ENCODE measurements around the gene S100B.

Gene S100B

DNA sequence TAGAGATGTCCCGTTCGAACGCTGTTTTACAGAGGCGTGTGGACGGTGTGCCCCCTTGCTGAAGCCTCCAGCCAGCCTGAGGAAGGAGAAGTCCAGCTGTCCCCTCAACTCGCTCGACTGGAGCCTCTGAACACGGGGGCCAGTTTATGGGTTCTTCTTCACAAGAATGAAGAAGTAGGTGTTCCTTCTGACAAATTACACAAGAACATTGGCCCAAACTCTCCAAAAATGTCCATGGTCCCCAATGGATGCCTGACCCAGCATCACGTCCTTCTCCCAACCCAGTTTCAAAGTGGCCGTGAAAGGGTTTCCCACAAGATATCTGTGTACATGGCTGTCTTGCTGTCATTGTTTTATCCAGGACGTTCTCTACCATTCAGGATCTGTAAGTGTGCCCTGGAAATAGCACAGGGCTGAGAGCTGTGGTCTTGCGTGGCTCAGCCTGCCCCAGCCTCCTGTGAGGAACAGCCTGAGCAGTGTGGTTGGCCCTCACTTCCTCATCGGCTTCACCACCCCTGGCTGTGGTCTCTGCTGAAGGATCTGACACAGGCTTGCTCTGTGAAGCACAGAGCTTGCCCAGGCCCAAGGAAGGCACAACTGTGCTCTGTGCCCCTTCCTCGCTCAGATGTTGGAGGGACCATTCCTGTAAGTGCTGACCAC is 1.0 kb upstream of the S100B start:
- no peak for DNase-seq (ENCODE audit: low read depth)
- TF ChIP-seq, protein P1, sequence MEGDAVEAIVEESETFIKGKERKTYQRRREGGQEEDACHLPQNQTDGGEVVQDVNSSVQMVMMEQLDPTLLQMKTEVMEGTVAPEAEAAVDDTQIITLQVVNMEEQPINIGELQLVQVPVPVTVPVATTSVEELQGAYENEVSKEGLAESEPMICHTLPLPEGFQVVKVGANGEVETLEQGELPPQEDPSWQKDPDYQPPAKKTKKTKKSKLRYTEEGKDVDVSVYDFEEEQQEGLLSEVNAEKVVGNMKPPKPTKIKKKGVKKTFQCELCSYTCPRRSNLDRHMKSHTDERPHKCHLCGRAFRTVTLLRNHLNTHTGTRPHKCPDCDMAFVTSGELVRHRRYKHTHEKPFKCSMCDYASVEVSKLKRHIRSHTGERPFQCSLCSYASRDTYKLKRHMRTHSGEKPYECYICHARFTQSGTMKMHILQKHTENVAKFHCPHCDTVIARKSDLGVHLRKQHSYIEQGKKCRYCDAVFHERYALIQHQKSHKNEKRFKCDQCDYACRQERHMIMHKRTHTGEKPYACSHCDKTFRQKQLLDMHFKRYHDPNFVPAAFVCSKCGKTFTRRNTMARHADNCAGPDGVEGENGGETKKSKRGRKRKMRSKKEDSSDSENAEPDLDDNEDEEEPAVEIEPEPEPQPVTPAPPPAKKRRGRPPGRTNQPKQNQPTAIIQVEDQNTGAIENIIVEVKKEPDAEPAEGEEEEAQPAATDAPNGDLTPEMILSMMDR (IDR thresholded peaks at IDR 0.05; ENCODE audit: control insufficient read depth, insufficient read depth, low read depth, low read length, missing control alignments) = no peak

DNA sequence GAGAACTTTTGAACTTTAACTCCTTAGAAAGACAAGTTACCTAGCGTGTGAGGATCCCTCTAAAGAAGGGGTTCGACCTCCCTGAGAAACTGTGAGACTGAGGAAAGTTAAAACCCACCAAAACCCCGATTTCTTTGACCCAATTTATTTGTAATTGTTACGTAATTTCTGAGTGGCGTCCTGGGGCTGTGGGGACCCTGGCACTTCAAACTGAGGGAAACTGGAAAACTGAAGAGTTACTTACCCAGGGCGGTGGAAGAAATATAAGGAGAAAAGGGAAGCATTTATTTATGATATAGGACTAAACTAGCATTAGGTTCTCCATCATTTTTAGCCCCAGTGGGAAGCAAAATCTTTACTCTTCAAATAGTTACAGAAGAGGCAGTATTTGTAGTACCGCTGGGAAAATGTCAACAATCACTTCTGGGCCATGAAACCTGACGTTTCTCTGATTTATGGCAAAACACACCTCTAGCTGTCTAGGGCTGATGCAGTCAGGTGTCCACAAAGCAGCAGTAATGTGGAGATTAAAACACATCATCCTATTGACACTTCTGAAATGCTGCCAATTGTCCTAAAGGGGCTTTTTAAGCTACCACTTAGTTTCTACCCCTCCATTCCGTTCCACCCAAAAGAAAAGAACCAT is 430 bp downstream of the S100B start:
- H3K4me3 ChIP-seq (ENCODE audit: control insufficient read depth, low read depth, low read length) = no peak overlapping the region
- no peak for DNase-seq (ENCODE audit: low read depth)
- TF ChIP-seq, protein P1 (IDR thresholded peaks at IDR 0.05; ENCODE audit: control insufficient read depth, insufficient read depth, low read depth, low read length, missing control alignments) = no peak

More for the DNA sequence above, 1.0 kb upstream of the S100B start:
- H3K4me3 ChIP-seq (ENCODE audit: control insufficient read depth, low read depth, low read length) = no peak overlapping the region

DNA sequence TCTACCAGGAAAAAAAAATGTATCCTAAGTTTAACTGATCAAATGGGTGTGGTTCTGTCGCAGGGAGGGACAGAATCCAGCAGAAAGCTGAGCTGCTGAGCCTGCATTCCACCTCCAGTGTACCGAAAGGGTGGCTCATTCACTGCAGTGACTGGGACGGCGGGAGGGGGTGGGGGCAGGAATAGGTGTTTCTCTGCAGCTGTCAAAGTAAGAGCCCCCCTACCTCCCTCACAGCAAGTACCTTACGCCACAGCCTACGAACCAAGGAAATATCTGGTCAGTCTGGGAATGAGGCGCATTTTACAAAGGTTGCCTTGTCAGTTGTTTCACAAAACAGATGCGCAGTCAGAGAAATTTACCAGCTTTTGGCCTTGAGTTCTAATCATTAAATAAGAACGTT is 1.7 kb downstream of the S100B start:
- no peak overlapping the region for H3K4me3 ChIP-seq (ENCODE audit: control insufficient read depth, low read depth, low read length)
- no peak for DNase-seq (ENCODE audit: low read depth)
- TF ChIP-seq, protein P1 (IDR thresholded peaks at IDR 0.05; ENCODE audit: control insufficient read depth, insufficient read depth, low read depth, low read length, missing control alignments) = no peak

DNA sequence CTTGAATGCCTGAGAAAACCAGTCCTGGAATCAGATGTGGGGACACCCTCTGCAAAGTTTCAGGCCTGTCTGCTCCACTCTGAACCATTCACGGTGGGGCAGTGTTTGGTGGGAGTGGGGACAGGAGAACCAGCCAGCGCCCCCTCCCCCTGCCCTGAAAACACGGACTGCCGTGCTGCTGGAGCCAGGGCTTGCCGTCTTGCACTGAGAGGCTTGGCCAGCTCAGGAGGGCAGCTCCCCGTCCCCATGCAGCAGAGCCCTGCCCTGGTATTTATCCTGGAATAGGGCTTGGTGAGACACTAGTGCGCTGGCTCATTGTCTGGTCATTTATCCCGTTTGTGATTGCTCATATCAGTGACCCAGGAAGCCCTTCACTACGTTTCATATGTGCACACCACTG is 3.9 kb downstream of the S100B start:
- no peak for DNase-seq (ENCODE audit: low read depth)
- TF ChIP-seq, protein P1 (IDR thresholded peaks at IDR 0.05; ENCODE audit: control insufficient read depth, insufficient read depth, low read depth, low read length, missing control alignments) = no peak
- no peak overlapping the region for H3K4me3 ChIP-seq (ENCODE audit: control insufficient read depth, low read depth, low read length)

DNA sequence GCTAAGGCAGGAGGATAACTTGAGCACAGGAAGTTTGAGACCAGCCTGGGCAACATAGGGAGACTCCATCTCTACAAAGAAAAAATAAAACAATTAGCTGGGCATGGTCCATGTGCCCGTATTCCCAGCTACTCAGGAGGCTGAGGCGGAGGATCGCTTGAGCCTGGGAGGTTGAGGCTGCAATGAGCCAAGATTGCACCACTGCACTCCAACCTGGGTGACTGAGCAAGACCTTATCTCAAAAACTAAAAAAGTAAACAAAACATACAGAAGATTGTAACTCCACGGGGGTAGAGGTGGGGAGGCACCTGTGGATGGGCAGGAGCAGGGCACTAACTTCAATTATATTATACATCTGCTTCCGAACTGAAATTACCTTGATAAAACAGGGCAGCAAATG is 4.6 kb downstream of the S100B start:
- TF ChIP-seq, protein P1 (IDR thresholded peaks at IDR 0.05; ENCODE audit: control insufficient read depth, insufficient read depth, low read depth, low read length, missing control alignments) = no peak
- H3K4me3 ChIP-seq (ENCODE audit: control insufficient read depth, low read depth, low read length) = no peak overlapping the region
- DNase-seq (ENCODE audit: low read depth) = no peak

DNA sequence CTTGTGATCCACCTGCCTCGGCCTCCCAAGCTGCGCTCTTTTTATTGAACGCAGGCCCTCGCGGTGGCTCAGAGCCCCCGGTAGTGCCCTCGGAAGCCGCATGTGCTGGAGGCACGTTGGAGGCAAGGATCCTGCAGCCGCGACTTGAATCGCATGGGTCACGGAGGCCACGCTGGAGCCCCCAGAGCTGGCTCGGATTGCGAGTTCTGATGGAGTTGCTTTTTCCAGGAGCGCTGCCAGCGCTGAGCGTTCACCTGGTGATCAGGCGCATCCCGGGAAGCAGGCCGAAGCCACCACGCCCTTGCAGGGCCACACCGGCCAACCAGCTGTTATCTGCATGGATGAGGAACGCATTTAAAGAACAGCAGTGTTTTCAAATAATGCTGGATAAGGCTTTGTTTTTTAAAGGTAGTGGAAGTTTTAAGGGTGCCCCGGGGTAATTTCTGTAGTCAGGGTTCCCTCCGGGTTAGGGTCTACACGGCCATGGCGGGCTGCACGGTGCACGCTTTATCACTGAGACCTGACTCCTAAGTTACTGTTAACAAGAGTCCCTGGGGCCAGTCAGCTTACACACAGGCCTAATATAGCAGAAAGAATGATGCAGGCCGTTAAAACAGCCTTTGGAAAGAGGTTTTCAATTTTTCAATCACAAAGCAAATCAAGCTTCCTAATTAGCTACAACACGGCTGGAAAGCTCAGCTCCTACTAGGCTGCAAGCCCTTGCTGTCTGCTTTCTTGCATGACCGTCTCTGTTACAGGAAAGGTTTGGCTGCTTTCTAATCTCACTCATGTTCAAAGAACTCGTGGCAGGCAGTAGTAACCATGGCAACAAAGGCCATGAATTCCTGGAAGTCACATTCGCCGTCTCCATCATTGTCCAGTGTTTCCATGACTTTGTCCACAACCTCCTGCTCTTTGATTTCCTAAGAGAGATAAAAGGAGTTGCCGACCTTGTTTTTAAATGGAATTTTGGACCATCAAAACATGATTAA is 6.0 kb downstream of the S100B start:
- TF ChIP-seq, protein P1 (IDR thresholded peaks at IDR 0.05; ENCODE audit: control insufficient read depth, insufficient read depth, low read depth, low read length, missing control alignments) = no peak
- H3K4me3 ChIP-seq (ENCODE audit: control insufficient read depth, low read depth, low read length) = no peak overlapping the region
- peak; percentile 68 for DNase-seq (ENCODE audit: low read depth)

Measured in AG09309 (cell line).